UCSD-AML1 (cell line): Measurements from ENCODE around the gene EZH1.

ENCODE experiments used
- DNase-seq: peaks from one replicate; lab custom pipeline; 2025; ENCODE audit not compliant: unreplicated experiment; lab: John Stamatoyannopoulos, UW

The EZH1 gene

DNA sequence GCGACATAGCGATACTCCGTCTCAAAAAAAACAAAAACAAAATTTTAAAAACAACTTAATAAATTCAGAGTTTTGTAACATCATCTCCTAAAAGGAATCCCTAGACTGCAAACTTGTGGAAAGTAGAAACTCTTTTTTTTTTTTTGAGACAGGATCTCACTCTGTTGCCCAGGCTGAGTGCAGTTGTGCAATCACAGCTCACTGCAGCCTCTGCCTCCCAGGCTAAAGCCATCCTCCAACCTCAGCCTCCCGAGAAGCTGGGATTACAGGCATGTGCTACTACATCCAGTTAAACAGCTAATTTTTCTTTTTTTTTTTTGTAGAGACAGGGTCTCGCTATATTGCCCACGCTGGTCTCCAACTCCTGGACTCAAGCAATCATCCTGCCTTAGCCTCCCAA, 19.7 kb downstream of the EZH1 start:
- DNase-seq, result no peak

DNA sequence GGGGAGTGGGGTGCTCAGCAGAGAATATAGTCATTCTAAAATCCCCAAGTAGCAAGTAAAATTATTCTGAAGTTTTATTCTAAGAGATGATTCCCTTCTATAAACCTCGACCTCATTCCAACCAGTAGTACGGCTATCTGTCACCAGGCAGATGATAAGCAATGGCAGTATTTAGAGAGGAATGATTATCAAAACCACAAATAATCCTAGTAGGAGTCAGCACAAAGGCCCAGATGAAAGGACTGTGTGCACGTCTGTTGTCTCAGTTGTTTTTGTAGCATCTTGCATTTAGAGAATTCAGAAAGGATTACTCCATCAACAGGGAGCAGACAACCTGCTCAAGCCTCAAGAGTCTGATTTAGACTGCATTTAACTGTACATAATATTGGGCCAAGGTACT, 21.2 kb downstream of the EZH1 start:
- no peak for DNase-seq

DNA sequence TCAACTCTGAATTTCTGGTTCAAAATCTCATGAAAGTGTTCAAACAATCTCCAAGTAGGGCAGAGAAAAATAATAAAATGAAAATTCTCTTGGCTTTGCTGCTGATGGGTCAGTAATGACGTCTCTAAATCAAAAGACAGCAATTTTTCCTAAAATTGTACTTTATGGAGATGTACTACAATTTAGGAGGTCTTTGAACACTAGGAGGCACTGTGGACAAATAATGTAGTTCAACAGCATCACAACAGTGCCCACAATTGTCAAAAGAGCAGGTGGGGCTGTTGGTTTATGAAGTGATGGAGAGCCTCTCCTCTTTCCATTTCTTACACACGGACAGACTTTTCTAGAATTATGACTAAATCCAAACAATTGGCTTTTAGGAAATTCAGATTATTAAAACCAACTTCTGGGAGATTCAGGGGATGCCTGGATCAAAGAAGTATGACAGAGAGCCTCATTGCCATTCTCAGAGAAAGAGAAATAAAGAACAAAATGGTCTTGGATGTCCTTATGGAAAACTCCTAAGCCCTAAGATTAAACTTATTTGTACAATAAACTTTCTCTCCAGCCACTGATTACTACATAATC, 23.8 kb downstream of the EZH1 start:
- DNase-seq, result no peak

DNA sequence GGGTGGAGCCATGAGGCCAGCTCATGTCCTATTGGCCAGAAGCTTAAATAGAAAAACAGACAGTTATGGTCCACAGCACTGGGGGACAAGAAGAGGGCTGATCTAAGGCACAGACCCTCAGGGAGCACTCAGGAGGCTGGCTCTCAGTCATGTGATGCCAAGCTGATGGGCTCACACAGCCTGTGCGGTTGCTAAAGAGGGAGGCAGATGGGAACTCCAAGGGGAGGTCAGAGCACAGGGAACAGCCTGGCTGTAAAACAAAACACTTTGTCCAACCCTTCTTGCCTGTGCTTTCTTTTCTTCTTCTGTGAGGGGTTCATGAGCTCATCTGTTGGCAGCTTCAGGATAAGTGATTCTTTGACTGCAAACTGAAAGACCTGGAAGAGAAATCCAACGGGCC, 35.3 kb downstream of the EZH1 start:
- DNase-seq, result no peak

DNA sequence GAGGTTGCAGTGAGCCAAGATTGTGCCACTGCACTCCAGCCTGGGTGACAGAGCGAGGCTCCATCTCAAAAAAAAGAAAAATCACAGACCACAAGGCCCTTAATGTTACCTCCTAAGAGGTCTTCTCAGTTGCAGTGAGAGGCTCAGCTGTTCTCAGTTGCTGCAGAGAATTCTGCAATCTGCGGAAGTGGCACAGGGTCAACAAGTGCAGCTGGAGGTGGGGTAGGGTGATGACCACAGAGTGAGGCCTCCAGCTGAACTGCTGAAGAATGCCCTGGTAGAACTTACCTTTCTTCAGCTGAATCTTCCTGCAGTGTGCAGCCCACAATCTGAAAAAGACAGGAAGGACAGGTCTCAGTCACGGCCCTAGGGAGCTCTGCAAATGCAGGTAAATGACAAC, 36.3 kb downstream of the EZH1 start:
- DNase-seq, result no peak

DNA sequence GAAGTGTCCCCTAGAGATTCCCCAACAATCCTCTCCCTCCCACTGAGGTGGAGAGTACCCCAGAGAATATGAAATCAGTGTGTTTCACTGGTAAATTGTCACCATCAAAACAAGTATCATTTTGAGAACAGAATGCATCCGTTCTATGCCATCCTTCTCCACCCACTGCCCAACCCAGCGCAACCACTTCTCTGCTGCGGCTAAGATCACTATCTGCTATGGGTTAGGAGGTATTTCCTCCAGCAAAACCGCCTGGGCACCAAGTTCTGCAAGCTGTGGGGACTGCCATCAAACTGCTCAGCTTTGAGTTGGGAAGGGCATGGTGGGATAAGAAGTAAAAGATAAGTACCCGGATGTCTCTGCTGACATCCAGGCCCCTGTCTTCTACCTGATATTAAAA, 38.1 kb downstream of the EZH1 start:
- peak; percentile 58 for DNase-seq

DNA sequence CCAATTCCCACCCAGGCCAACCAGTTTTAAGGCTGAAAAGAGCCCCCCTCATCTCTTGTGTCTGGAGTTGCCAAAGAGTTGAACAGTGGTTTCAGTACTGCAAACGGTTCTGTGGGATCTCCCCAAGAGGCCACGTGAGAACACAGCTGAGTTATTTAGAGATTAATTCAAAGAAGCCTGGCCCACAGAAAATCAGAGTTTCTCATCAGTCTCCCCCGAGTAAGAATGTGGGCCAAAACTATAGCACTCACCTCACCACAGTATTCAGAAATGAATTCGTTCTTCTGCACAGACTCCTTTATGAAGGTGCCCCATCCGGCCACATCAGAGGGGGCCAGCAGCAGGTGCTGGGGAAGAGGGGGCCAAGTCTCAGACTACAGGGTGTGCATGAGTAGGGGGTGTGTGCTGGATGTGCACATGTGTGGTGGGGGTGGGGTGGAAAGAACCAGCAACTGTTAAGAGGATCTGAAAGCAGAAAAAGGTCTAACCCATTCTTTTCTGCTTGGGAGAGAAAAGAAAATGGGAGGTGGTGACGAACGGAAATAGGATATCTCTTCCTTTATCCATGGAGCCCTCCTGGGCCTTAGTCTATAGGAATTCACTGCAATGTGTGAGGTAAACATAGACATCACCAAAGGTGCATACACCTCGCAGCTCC, 39.9 kb downstream of the EZH1 start:
- no peak for DNase-seq

DNA sequence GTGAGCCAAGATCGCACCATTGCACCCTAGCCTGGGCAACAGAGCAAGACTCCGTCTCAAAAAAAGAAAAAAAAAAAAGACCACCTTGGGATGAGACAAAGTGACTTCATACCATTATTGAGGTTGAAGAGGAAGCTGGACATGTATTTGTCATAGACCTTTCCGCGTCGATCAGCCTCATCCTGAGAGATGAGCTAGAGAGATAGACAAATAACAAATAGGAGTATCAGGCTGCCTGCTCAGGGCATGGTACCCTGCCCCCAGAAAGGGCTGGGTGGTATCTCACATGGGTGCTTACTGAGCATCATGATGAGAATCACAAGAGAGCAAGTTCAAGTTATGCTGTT, 40.4 kb downstream of the EZH1 start:
- no peak for DNase-seq

DNA sequence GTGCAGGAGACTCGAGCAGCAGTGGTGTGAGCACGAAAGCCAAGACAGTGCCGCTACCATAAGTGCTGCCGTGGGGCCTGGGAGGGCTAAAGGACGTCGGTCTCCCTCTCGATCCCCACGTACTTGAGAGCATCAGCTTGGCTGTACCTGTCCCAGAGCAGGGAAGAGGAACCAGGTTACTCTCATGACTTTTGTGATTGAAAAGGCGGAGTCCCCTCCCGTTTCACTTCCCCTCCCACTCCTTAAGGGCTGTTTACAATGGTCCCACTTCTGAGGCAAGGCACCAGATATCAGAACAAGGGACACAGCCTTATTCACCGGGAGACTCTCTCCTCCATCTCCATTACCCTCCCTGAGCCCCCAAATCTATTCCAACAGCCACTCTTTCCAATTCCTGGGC, 42.4 kb downstream of the EZH1 start:
- DNase-seq, result no peak

DNA sequence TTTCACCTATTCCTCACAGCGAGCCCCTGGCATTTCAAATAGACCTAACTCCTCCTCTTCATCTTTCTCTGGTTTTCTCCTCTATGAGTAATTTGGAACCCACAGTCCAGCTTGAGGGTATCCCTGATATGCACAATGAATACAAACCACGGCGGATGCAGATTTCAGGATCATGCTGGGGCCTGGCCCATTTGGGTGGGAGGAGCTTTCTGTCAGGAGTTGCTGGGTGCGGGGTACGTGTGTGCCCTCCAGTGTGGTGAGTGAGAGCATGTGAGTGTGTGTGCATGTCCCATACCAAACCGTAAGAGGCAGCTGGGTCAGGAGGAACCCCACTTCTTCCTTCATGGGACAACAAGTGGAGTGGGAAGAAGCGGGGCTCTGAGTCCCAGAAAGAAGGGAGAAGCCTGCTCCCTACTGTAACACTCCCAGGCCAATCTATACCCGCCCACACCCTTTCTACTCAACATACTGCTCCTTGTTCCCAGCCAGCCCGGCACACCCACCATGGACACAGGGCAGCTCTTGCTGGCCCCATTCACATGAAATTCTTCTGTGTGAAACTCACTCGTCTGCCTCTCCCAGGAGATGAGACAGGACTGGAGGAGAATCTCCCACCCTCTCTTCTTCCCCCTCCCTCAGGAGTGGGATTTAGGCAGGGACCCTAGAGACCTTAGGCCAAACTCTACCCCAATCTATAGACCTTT, 44.1 kb downstream of the EZH1 start:
- no peak for DNase-seq

DNA sequence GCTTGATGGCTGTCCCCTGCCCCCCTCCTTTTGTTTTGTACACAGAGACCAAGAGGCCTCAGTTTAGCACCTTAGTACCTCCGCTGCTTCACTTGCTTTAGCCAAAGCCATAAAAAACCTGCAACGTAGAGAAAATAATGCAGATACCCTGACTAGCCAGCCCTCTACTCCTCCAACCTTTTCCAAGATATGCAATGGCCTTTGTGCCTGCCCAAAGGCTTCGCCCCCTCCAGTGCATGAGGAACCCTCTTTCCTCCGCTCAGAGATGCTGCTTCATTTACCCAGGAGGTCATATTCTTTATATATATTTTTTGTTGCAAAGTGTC, 45.5 kb downstream of the EZH1 start:
- no peak for DNase-seq

DNA sequence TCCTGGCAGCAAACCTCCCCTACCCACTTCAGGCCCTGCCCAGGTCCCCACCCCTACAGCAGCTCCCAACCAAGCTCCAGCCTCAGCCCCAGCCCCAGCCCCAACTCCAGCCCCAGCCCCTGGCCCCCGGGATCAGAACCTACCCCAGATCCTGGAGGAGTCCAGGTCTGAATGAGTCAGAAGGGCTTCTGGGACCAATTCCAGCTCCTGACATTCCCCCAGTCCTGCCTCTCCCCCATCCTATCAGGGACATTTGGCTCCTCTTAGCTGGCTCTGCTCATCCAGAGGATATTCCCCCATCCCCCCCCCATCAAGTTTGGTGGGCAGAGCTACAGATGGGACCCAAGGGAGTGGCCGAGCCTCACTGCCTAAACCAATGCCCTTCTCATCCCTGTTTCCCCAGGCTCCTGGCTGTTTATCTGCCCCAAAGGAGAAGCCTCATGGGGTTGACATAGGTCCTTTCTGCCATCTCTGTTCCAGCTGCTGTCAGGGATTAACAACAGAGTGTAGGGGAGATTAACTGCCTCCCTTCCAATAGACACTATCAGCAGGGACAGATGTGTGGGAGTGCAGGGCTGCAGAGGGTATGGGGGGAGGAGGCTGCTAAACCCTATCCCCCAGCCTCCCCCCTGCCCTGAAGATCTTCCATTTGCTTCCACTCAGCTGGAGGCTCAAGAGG, 46.0 kb downstream of the EZH1 start:
- no peak for DNase-seq

DNA sequence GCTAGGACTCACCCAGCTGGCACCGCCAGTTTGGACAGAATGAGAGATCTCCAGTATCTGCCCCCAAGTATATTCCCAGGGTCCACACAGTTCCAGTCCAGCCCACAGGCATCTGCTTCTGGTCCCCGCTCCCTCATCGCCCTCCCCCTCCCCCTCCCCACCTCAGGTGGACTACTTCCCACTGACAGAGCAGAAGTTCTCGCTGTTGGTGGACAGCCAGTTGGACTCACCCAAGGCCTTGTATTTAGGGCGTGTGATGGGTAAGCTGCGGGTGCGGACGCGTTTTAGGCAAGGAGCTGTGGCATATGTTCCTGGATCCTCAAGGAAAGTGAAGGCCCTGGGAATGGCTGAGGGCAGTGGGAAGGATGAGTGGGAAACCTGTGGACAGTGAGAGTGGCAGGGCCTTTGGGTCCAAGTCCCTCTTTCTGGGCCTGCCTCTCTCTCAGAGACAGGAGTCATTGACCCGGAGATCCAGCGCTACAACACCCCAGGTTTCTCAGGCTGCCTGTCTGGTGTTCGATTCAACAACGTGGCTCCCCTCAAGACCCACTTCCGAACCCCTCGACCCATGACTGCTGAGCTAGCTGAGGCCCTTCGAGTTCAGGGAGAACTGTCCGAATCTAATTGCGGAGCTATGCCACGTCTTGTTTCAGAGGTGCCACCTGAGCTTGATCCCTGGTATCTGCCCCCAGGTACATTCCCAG, 47.6 kb downstream of the EZH1 start:
- no peak for DNase-seq

DNA sequence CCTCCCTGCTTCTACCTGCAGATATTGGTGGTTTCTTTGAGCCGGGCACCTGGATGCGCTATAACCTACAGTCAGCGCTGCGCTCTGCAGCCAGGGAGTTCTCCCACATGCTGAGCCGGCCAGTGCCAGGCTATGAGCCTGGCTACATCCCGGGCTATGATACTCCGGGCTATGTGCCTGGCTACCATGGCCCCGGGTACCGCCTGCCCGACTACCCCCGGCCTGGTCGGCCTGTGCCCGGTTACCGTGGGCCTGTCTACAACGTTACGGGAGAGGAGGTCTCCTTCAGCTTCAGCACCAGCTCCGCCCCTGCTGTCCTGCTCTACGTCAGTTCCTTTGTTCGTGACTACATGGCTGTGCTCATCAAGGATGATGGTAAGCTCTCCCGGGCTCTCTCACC, 49.3 kb downstream of the EZH1 start:
- DNase-seq, result no peak

DNA sequence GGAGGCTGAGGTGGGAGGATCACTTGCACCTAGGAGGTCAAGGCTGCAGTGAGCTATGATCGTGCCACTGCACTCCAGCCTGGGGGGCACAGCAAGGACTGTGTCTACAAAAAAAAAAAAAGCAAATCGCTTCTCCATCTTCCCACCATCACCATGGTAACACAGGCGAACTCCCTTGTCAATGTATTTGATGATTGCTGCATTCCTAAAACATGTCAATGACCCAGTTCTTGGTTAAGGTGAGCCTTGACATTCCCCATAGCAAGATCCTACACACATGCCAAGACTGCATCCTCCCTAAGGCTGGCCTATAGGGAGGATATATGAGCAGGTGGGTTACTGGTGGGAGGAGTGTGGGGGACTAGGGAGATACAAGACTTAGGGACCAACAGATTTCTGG, 50.3 kb downstream of the EZH1 start:
- DNase-seq, result no peak

DNA sequence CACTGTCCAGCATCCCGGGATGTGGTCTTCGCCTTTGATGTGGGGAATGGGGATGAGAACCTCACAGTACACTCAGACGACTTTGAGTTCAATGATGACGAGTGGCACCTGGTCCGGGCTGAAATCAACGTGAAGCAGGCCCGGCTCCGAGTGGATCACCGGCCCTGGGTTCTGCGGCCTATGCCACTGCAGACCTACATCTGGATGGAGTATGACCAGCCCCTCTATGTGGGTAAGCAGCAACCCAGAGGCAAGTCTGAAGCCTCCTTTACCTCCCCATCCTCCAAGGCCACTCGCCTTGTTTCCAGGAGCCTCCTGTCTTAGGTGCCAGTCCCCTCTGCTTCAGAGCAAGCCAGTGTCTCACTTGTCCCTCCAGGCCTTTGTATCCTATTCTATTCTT, 52.4 kb downstream of the EZH1 start:
- no peak for DNase-seq

DNA sequence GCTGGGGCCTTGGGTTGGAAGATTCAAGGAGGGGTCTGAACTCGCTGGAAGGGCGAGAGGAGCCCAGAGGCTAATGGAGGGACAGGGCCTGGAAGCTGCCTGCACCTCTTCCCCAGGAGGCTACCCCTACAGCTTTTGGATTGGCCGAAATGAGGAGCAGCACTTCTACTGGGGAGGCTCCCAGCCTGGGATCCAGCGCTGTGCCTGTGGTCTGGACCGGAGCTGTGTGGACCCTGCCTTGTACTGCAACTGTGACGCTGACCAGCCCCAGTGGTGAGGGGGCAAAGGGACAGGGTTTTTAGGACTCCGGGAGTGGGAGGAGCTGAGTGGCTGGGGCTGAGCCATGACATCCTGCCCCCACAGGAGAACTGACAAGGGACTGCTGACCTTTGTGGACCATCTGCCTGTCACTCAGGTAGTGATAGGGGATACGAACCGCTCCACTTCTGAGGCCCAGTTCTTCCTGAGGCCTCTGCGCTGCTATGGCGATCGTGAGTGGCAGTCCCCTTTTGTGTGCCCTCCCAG, 53.8 kb downstream of the EZH1 start:
- DNase-seq, result no peak

DNA sequence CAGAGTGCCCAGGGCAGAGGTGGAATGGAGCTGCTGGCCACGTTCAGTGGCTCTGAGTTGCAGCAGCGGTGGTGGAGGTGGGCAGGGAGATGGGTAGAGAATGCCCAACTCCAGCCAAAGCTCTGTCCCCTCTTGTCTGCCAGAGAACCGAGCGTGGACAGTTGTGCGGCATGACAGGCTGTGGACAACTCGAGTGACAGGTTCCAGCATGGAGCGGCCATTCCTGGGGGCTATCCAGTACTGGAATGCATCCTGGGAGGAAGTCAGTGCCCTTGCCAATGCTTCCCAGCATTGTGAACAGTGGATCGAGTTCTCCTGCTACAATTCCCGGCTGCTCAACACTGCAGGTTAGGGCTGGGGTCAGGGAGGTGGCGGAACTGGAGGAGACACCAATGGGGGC, 54.2 kb downstream of the EZH1 start:
- no peak for DNase-seq

DNA sequence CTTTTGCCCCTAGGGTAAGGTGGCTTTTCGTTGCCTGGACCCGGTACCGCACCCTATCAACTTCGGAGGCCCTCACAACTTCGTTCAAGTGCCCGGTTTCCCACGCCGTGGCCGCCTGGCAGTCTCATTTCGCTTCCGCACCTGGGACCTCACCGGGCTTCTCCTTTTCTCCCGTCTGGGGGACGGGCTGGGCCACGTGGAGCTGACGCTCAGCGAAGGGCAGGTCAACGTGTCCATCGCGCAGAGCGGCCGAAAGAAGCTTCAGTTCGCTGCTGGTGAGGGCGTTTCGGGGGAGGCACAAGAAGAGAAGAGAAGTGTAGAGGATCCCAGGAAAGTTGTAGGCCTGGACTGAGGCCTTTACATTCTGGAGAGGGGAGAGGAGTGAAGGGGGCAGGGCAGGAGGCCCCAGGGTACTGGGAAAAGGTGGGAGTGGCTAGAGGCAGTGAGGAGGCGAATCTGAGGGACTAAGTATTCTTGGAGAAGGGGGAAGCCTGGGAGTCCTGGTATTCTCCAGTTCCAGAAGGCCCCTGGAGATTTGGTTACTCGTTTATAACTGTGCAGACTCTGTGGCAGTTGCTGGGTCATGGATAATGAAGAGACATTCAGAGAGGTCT, 57.0 kb downstream of the EZH1 start:
- no peak for DNase-seq

DNA sequence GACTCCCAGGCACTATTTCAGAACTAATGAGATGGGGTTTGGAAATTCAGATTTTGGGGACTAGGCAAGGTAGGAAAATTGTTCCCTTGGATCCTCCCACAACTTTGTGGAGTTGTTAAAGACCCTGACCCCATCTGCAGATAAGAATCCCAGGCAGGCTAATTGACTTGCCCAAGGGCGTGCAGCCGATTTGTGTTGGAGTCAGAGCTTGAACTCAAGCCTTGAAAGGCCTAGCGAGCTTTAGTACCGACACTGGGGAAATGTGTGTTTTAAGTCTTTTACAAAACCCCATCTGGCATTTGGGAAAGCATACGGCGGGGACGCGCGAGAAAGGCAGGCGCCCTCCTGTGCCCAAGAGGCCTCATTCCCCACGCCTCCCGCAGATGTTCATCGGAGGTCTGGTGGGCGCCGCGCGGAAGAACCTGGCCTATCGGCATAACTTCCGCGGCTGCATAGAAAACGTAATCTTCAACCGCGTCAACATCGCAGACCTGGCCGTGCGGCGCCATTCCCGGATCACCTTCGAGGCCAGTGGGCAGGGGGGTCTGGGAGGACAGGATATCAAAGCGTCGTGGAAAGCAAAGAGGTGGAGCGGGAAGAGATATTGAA, 58.2 kb downstream of the EZH1 start:
- DNase-seq, result no peak

DNA sequence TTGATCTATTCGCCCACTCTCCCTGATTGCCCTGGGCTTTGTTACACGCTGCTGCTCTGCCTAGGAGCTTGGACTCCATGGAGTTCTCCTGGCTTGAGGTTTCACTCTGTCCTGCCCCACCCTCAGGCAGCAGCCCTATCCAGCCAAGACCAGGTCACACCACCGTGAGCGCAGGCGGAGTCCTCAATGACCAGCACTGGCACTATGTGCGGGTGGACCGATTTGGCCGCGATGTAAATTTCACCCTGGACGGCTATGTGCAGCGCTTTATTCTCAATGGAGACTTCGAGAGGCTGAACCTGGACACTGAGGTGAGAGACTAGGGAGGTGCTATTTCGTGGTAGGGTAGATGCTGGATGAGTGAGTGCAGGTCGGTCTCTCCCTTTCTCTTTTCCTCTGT, 59.0 kb downstream of the EZH1 start:
- DNase-seq, result no peak
